ENCODE measurements around the gene REPIN1. TPM values are rescaled to one million over a fixed set of nuclear protein-coding genes. Genes with fewer than 3 reads are reported as not detected.

Gene REPIN1
- total and polyA plus RNA-seq, 9 of the 15 experiments (the other 6 are each of a cell fraction or from before 2014, with no cell fraction given) = 8.1 to 283 (median 94.3) TPM

DNA sequence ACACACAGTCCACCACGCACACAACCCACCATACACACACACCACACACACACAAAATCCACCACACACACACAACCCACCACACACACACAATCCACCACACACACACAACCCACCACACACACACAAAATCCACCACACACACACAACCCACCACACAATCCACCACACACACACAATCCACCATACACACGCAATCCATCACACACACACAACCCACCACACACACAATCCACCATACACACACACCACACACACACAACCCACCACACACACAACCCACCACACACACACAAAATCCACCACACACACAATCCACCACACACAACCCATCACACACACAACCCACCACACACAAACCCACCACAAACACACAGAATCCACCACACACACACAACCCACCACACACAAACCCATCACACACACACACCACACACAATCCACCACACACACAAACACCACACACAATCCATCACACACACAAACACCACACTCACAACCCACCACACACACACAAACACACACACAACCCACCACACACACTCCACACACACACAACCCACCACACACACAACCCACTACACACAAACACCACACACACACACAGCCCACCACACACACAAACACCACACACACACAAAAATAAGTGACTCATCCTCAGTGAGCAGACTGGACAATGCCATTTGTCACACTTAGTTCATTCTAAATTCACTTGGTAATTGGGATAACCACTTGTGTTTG is 8.8 kb upstream of the REPIN1 start (continued):
- TF ChIP-seq MYNN (IDR thresholded peaks at IDR 0.05) = no peak
- TF ChIP-seq MYNN (CRISPR knock-in tag; IDR thresholded peaks at IDR 0.05) = no peak
- no peak for TF ChIP-seq RBFOX2 (IDR thresholded peaks at IDR 0.05; ENCODE audit: low read depth, low read length)
- 0 out of 2 replicates have a peak, but pooled peaks have one; percentile 35 for TF ChIP-seq MCM3 (IDR thresholded peaks at IDR 0.05)
- TF ChIP-seq, protein P1, sequence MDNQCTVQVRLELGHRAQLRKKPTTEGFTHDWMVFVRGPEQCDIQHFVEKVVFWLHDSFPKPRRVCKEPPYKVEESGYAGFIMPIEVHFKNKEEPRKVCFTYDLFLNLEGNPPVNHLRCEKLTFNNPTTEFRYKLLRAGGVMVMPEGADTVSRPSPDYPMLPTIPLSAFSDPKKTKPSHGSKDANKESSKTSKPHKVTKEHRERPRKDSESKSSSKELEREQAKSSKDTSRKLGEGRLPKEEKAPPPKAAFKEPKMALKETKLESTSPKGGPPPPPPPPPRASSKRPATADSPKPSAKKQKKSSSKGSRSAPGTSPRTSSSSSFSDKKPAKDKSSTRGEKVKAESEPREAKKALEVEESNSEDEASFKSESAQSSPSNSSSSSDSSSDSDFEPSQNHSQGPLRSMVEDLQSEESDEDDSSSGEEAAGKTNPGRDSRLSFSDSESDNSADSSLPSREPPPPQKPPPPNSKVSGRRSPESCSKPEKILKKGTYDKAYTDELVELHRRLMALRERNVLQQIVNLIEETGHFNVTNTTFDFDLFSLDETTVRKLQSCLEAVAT (IDR thresholded peaks at IDR 0.05) = peak; percentile 86 to 89; a peak in 3 of 4 replicates
- no peak for TF ChIP-seq ETV1 (tag; conservative IDR thresholded peaks at IDR 0.05; ENCODE audit: low read depth)
- TF ChIP-seq SMARCA4 (IDR thresholded peaks at IDR 0.05) = no peak
- TF ChIP-seq ZNF668 (CRISPR knock-in tag; IDR thresholded peaks at IDR 0.05) = no peak
- TF ChIP-seq CEBPB (tag; IDR thresholded peaks at IDR 0.05) = no peak
- TF ChIP-seq FOXA3 (CRISPR knock-in tag; conservative IDR thresholded peaks at IDR 0.05 in 1 of 2, IDR thresholded peaks at IDR 0.05 in 1 of 2) = peak in 1 of 2 experiments; percentile 37; a peak in 1 of 4 replicates
- no peak for TF ChIP-seq SNRNP70 (optimal IDR thresholded peaks at IDR 0.05; ENCODE audit: low read depth, low read length)
- TF ChIP-seq HCFC1 (IDR thresholded peaks at IDR 0.05; ENCODE audit: low read depth, low read length) = no peak
- no peak for TF ChIP-seq ETV5 (CRISPR knock-in tag; IDR thresholded peaks at IDR 0.05; ENCODE audit: low read depth)
- TF ChIP-seq SIN3A (IDR thresholded peaks at IDR 0.05; ENCODE audit: borderline replicate concordance in 2 of 2, control insufficient read depth in 1 of 2, low read depth in 2 of 2, low read length in 2 of 2) = no peak
- no peak for TF ChIP-seq TARDBP (IDR thresholded peaks at IDR 0.05)
- no peak for TF ChIP-seq ZKSCAN1 (IDR thresholded peaks at IDR 0.05; ENCODE audit: low read depth, low read length)
- TF ChIP-seq ZNF347 (CRISPR knock-in tag; IDR thresholded peaks at IDR 0.05; ENCODE audit: low read depth) = no peak
- TF ChIP-seq, protein P2, sequence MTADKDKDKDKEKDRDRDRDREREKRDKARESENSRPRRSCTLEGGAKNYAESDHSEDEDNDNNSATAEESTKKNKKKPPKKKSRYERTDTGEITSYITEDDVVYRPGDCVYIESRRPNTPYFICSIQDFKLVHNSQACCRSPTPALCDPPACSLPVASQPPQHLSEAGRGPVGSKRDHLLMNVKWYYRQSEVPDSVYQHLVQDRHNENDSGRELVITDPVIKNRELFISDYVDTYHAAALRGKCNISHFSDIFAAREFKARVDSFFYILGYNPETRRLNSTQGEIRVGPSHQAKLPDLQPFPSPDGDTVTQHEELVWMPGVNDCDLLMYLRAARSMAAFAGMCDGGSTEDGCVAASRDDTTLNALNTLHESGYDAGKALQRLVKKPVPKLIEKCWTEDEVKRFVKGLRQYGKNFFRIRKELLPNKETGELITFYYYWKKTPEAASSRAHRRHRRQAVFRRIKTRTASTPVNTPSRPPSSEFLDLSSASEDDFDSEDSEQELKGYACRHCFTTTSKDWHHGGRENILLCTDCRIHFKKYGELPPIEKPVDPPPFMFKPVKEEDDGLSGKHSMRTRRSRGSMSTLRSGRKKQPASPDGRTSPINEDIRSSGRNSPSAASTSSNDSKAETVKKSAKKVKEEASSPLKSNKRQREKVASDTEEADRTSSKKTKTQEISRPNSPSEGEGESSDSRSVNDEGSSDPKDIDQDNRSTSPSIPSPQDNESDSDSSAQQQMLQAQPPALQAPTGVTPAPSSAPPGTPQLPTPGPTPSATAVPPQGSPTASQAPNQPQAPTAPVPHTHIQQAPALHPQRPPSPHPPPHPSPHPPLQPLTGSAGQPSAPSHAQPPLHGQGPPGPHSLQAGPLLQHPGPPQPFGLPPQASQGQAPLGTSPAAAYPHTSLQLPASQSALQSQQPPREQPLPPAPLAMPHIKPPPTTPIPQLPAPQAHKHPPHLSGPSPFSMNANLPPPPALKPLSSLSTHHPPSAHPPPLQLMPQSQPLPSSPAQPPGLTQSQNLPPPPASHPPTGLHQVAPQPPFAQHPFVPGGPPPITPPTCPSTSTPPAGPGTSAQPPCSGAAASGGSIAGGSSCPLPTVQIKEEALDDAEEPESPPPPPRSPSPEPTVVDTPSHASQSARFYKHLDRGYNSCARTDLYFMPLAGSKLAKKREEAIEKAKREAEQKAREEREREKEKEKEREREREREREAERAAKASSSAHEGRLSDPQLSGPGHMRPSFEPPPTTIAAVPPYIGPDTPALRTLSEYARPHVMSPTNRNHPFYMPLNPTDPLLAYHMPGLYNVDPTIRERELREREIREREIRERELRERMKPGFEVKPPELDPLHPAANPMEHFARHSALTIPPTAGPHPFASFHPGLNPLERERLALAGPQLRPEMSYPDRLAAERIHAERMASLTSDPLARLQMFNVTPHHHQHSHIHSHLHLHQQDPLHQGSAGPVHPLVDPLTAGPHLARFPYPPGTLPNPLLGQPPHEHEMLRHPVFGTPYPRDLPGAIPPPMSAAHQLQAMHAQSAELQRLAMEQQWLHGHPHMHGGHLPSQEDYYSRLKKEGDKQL (CRISPR knock-in tag; IDR thresholded peaks at IDR 0.05; ENCODE audit: borderline replicate concordance) = no peak
- no peak for TF ChIP-seq STAT5A (IDR thresholded peaks at IDR 0.05; ENCODE audit: borderline replicate concordance, low read length)
- no peak for TF ChIP-seq DACH1 (IDR thresholded peaks at IDR 0.05; ENCODE audit: partially characterized antibody)
- no peak for TF ChIP-seq KLF1 (tag; IDR thresholded peaks at IDR 0.05)

Data from K562 (cell line).